Activated CD8-positive, alpha-beta T cell treated with anti-CD3 and anti-CD28 coated beads, Interleukin-2, amount 10 ng/mL, durations not matched to agents 7 days and 5 days (primary cell): ENCODE measurements around the gene FAM156A. TPM values are rescaled to one million over a fixed set of nuclear protein-coding genes. Genes with fewer than 3 reads are reported as not detected.
A peak's percentile ranks its signal among the peaks of the same experiment; 100 is the strongest.
"Not testable (repeated sequence)": the region's sequence is repeated elsewhere in the genome, so short reads cannot be mapped to it uniquely, and the experiment has no call there.

Experiments used
- ATAC-seq: fragments of 150-1000 bp; cut with Tn5 transposase; one replicate; pipeline ENCODE4 v1.10.0; 2021; ENCODE audit warnings: moderate library complexity
- CTCF ChIA-PET: fragments of 350-600 bp; sonication (Branson Sonifier 250); formaldehyde crosslinking; loops from one replicate; lab custom pipeline; 2021; ENCODE audit warnings: antibody characterized with exemption; lab: Charles Lee
- POLR2A ChIA-PET: fragments of 350-600 bp; sonication (Branson Sonifier 250); formaldehyde crosslinking; loops from one replicate; lab custom pipeline; 2021; ENCODE audit warnings: antibody characterized with exemption; lab: Charles Lee
- DNase-seq: peaks from one replicate; pipeline ENCODE4 v3.0.0-alpha.2; 2020
- H3K27ac Mint-ChIP-seq: one replicate; pipeline ENCODE4 v1.8.0; 2021; ENCODE audit warnings: mild to moderate bottlenecking, mixed read lengths
- H3K27me3 Mint-ChIP-seq: one replicate; pipeline ENCODE4 v1.8.0; 2021; ENCODE audit warnings: low read depth, mixed read lengths
- H3K36me3 Mint-ChIP-seq: one replicate; pipeline ENCODE4 v1.8.0; 2021; ENCODE audit warnings: low read depth, mixed read lengths
- H3K4me1 Mint-ChIP-seq: one replicate; pipeline ENCODE4 v1.8.0; 2021; ENCODE audit warnings: low read depth, mixed read lengths
- H3K4me3 Mint-ChIP-seq: one replicate; pipeline ENCODE4 v1.8.0; 2021; ENCODE audit warnings: mild to moderate bottlenecking, mixed read lengths
- H3K9me3 Mint-ChIP-seq: one replicate; pipeline ENCODE4 v1.8.0; 2022; ENCODE audit warnings: mixed read lengths; ENCODE audit not compliant: insufficient read depth
- total RNA-seq, 2 experiments: library from RNA; stranded (reverse); gene quantifications; one replicate each; pipeline ENCODE4 v1.2.3, GENCODE V29; 2021

Gene FAM156A
- 10 to 100 TPM; 19.3 to 19.7 TPM for total RNA-seq

- CTCF ChIA-PET: not testable (repeated sequence)
- peak; percentile 91 for ATAC-seq
Observed at GRCh38 chrX:52958113-52958959, at the start of gene FAM156A. FAM156A (minus strand) TSS chrX:52958518; CDS start chrX:52948588, 9,930 bp downstream.

GRCh38 chrX:53005327-53005726 is 47.0 kb upstream of the FAM156A start:
- no peak for DNase-seq
- no peak overlapping the region for H3K4me3 Mint-ChIP-seq
- H3K4me1 Mint-ChIP-seq: peaks cover 2% of the 10 kb centered on the region
- no peak for ATAC-seq
- CTCF ChIA-PET: interaction anchor here (2.7 kb wide), 1 partner anchor 9 kb away, joined by 10 read pairs; no protein-coding TSS in a partner anchor
- H3K9me3 Mint-ChIP-seq: no peaks in the 10 kb centered on the region
- peaks cover 7% of the 10 kb centered on the region for H3K27me3 Mint-ChIP-seq
- H3K36me3 Mint-ChIP-seq: no peaks in the 10 kb centered on the region
- no peak overlapping the region for H3K27ac Mint-ChIP-seq
- POLR2A ChIA-PET: no interaction called here

More at GRCh38 chrX:52958113-52958959, at the start of gene FAM156A:
- H3K4me1 Mint-ChIP-seq, H3K4me3 Mint-ChIP-seq, H3K27me3 Mint-ChIP-seq, POLR2A ChIA-PET, H3K9me3 Mint-ChIP-seq, DNase-seq, H3K27ac Mint-ChIP-seq, H3K36me3 Mint-ChIP-seq: not testable (repeated sequence)

GRCh38 chrX:53004811-53005210 is 46.5 kb upstream of the FAM156A start:
- Mint-ChIP-seq H3K9me3 (no peaks in the 10 kb centered on the region), H3K4me1 (peaks cover 2% of the 10 kb centered on the region), H3K27ac (no peak overlapping the region), H3K4me3 (no peak overlapping the region), H3K27me3 (peaks cover 7% of the 10 kb centered on the region), H3K36me3 (no peaks in the 10 kb centered on the region)
- ChIA-PET CTCF (interaction anchor here (2.7 kb wide), 1 partner anchor 9 kb away, joined by 10 read pairs; no protein-coding TSS in a partner anchor), POLR2A (no interaction called here)
- DNase-seq: no peak
- no peak for ATAC-seq

- ChIA-PET CTCF (interaction anchor here (2.7 kb wide), 1 partner anchor 8 kb away, joined by 10 read pairs; no protein-coding TSS in a partner anchor), POLR2A (no interaction called here)
- Mint-ChIP-seq H3K36me3 (no peaks in the 10 kb centered on the region), H3K27me3 (peaks cover 7% of the 10 kb centered on the region), H3K4me3 (no peak overlapping the region), H3K9me3 (no peaks in the 10 kb centered on the region), H3K27ac (no peak overlapping the region), H3K4me1 (peaks cover 2% of the 10 kb centered on the region)
- ATAC-seq (no peak), DNase-seq (no peak)
Observed at GRCh38 chrX:53004038-53004437, 45.7 kb upstream of the FAM156A start.

GRCh38 chrX:53003111-53003510 is 44.8 kb upstream of the FAM156A start:
- no peaks in the 10 kb centered on the region for H3K9me3 Mint-ChIP-seq
- ChIA-PET POLR2A (no interaction called here), CTCF (interaction anchor here (2.7 kb wide), 1 partner anchor 7 kb away, joined by 10 read pairs; no protein-coding TSS in a partner anchor)
- H3K4me1 Mint-ChIP-seq: peaks cover 2% of the 10 kb centered on the region
- H3K27me3 Mint-ChIP-seq: peaks cover 7% of the 10 kb centered on the region
- no peak overlapping the region for H3K4me3 Mint-ChIP-seq
- H3K27ac Mint-ChIP-seq: no peak overlapping the region
- no peak for DNase-seq
- ATAC-seq: no peak
- no peaks in the 10 kb centered on the region for H3K36me3 Mint-ChIP-seq

- Mint-ChIP-seq H3K4me3 (no peak overlapping the region), H3K9me3 (no peaks in the 10 kb centered on the region), H3K27ac (no peak overlapping the region), H3K36me3 (no peaks in the 10 kb centered on the region), H3K4me1 (peaks cover 2% of the 10 kb centered on the region), H3K27me3 (peaks cover 7% of the 10 kb centered on the region)
- ChIA-PET CTCF (interaction anchor here (1.0 kb wide), 1 partner anchor 311 kb away, joined by 3 read pairs; no protein-coding TSS in a partner anchor), POLR2A (no interaction called here)
- no peak for ATAC-seq
- DNase-seq: no peak
Observed at GRCh38 chrX:53001958-53002357, 43.6 kb upstream of the FAM156A start.

- ChIA-PET POLR2A (no interaction called here), CTCF (interaction anchor here (1.3 to 1.4 kb wide), 2 partner anchors 10 to 11 kb away, joined by 3 to 4 read pairs; no protein-coding TSS in a partner anchor)
- Mint-ChIP-seq H3K36me3 (no peaks in the 10 kb centered on the region), H3K27ac (no peak overlapping the region), H3K27me3 (peaks cover 7% of the 10 kb centered on the region), H3K9me3 (no peaks in the 10 kb centered on the region), H3K4me1 (peaks cover 12% of the 10 kb centered on the region), H3K4me3 (peak overlapping the region; percentile 25)
- DNase-seq (no peak), ATAC-seq (no peak)
Observed at GRCh38 chrX:53000447-53001135, 42.3 kb upstream of the FAM156A start.

- peak overlapping the region; percentile 90 for H3K4me3 Mint-ChIP-seq
- H3K27ac Mint-ChIP-seq: peak overlapping the region; percentile 100
- DNase-seq: no peak
- ChIA-PET CTCF (interaction anchor here (2.2 kb wide), 1 partner anchor 9 kb away, joined by 10 read pairs; no protein-coding TSS in a partner anchor), POLR2A (interaction anchor here (0.6 kb wide), 1 partner anchor 82 kb away, joined by 3 read pairs; no protein-coding TSS in a partner anchor)
- no peaks in the 10 kb centered on the region for H3K9me3 Mint-ChIP-seq
- H3K36me3 Mint-ChIP-seq: no peaks in the 10 kb centered on the region
- no peak for ATAC-seq
- H3K4me1 Mint-ChIP-seq: peaks cover 22% of the 10 kb centered on the region
- H3K27me3 Mint-ChIP-seq: no peaks in the 10 kb centered on the region
Observed at GRCh38 chrX:52995987-52996331, 37.6 kb upstream of the FAM156A start.

- no peaks in the 10 kb centered on the region for H3K9me3 Mint-ChIP-seq
- ChIA-PET CTCF (interaction anchor here (0.9 to 2.2 kb wide), 5 partner anchors 9 to 427 kb away, joined by 3 to 10 read pairs (median 4); partner anchors contain the start of gene SMC1A), POLR2A (interaction anchor here (0.6 to 1.0 kb wide), 3 partner anchors 12 to 189 kb away, joined by 3 to 5 read pairs (median 3); partner anchors contain the start of gene TSPYL2)
- DNase-seq (peak; percentile 94), ATAC-seq (peak; percentile 99)
- H3K27ac Mint-ChIP-seq: peak overlapping the region; percentile 100
- H3K4me3 Mint-ChIP-seq: peak overlapping the region; percentile 90
- H3K27me3 Mint-ChIP-seq: no peaks in the 10 kb centered on the region
- no peaks in the 10 kb centered on the region for H3K36me3 Mint-ChIP-seq
- peaks cover 21% of the 10 kb centered on the region for H3K4me1 Mint-ChIP-seq
Observed at GRCh38 chrX:52995135-52995986, 37.0 kb upstream of the FAM156A start.

GRCh38 chrX:52990848-52991247 is 32.5 kb upstream of the FAM156A start:
- Mint-ChIP-seq H3K36me3 (no peaks in the 10 kb centered on the region), H3K4me3 (no peak overlapping the region), H3K9me3 (no peaks in the 10 kb centered on the region), H3K4me1 (peaks cover 20% of the 10 kb centered on the region), H3K27me3 (no peaks in the 10 kb centered on the region), H3K27ac (no peak overlapping the region)
- DNase-seq (no peak), ATAC-seq (no peak)
- CTCF ChIA-PET: interaction anchor here (0.9 to 1.0 kb wide), 2 partner anchors 10 to 12 kb away, joined by 3 read pairs; no protein-coding TSS in a partner anchor
- POLR2A ChIA-PET: no interaction called here
